H1 (cell line): ENCODE data around the gene HOXB9. TPM values are rescaled to one million over a fixed set of nuclear protein-coding genes. Genes with fewer than 3 reads are reported as not detected.
A peak's percentile ranks its signal among the peaks of the same experiment; 100 is the strongest.

Source experiments
- CTCF ChIA-PET: fragments of 300-600 bp; sonication (Branson Sonifier 250); formaldehyde crosslinking; loops from one replicate; lab custom pipeline; 2021; ENCODE audit not compliant: partially characterized antibody; lab: Charles Lee
- POLR2A ChIA-PET: fragments of 300-600 bp; sonication (Branson Sonifier 250); formaldehyde crosslinking; loops from one replicate; lab custom pipeline; 2021; ENCODE audit warnings: inconsistent platforms; ENCODE audit not compliant: partially characterized antibody; lab: Charles Lee
- DNase-seq, 2 experiments: peaks; one replicate each; pipeline versions ENCODE4 v3.0.0 to v3.0.0-alpha.2; 2010 to 2022; ENCODE audit warnings: low spot score in 2 of 2, low read depth in 1 of 2, mixed read lengths in 1 of 2
- FAIRE-seq: peaks from 2 replicates; lab custom pipeline; 2011; peaks lifted over from hg19 to GRCh38; lab: Jason Lieb, UNC
- H2AFZ ChIP-seq: 2 replicates; pipeline ENCODE4 v1.8.1; 2012; ENCODE audit warnings: low read length, inconsistent platforms
- H2AK5ac ChIP-seq: 2 replicates; pipeline ENCODE4 v1.6.1; 2013; ENCODE audit warnings: low read depth, low read length
- H2BK120ac ChIP-seq: replicated peaks from 2 replicates; pipeline ENCODE3; 2013; ENCODE audit warnings: low read depth, low read length, inconsistent platforms
- H2BK12ac ChIP-seq: 2 replicates; pipeline ENCODE4 v1.6.1; 2013; ENCODE audit warnings: low read depth, low read length
- H2BK15ac ChIP-seq: 2 replicates; pipeline ENCODE4 v1.6.1; 2013; ENCODE audit warnings: low read length
- H2BK20ac ChIP-seq: 2 replicates; pipeline ENCODE4 v1.6.1; 2013; ENCODE audit warnings: low read length
- H2BK5ac ChIP-seq: 2 replicates; pipeline ENCODE4 v1.6.1; 2013; ENCODE audit warnings: low read depth, low read length
- H3K14ac ChIP-seq: 2 replicates; pipeline ENCODE4 v1.6.1; 2013; ENCODE audit warnings: inconsistent platforms; ENCODE audit not compliant: insufficient read length
- H3K18ac ChIP-seq: 2 replicates; pipeline ENCODE4 v1.6.1; 2013; ENCODE audit warnings: low read length; ENCODE audit errors: extremely low read depth
- H3K23ac ChIP-seq: 2 replicates; pipeline ENCODE4 v1.6.1; 2013; ENCODE audit warnings: inconsistent platforms; ENCODE audit not compliant: insufficient read length
- H3K23me2 ChIP-seq: 2 replicates; pipeline ENCODE4 v1.6.1; 2013; ENCODE audit warnings: low read depth, low read length
- H3K27ac ChIP-seq: 2 replicates; pipeline ENCODE4 v1.6.1; 2011; ENCODE audit warnings: low read depth, low read length, inconsistent platforms
- H3K27me3 ChIP-seq, 4 experiments: replicated peaks in 1 of 4; 1 replicate in 1 of 4; 2 replicates in 3 of 4; pipeline versions ENCODE4 v1.6.1 to v1.8.1; 2011 to 2013; ENCODE audit warnings: low read length in 3 of 4, mild to moderate bottlenecking in 3 of 4, inconsistent platforms in 2 of 4, mixed read lengths in 2 of 4, moderate library complexity in 1 of 4; ENCODE audit not compliant: control insufficient read depth in 3 of 4, insufficient read depth in 3 of 4; ENCODE audit errors: extremely low read depth in 1 of 4
- H3K36me3 ChIP-seq, 4 experiments: 2 replicates each; pipeline versions ENCODE4 v1.6.1 to v1.8.1; 2011 to 2013; ENCODE audit warnings: mild to moderate bottlenecking in 4 of 4, low read length in 3 of 4, moderate library complexity in 2 of 4, control low read depth in 1 of 4, inconsistent platforms in 1 of 4; ENCODE audit not compliant: insufficient read depth in 4 of 4, control insufficient read depth in 2 of 4
- H3K4ac ChIP-seq: replicated peaks from 2 replicates; pipeline ENCODE3; 2013; ENCODE audit warnings: low read length, low read depth, mixed read lengths, inconsistent platforms; ENCODE audit not compliant: insufficient read length
- H3K4me1 ChIP-seq, 4 experiments: replicated peaks in 1 of 4; 1 replicate in 1 of 4; 2 replicates in 3 of 4; pipeline versions ENCODE4 v1.6.1 to v1.8.1; 2011 to 2013; ENCODE audit warnings: low read length in 3 of 4, inconsistent platforms in 2 of 4, mixed read lengths in 1 of 4; ENCODE audit not compliant: insufficient read depth in 4 of 4, control insufficient read depth in 3 of 4
- H3K4me2 ChIP-seq, 2 experiments: 2 replicates each; pipeline versions ENCODE4 v1.6.1 to v1.8.1; 2011 to 2013; ENCODE audit warnings: low read depth in 2 of 2, low read length in 2 of 2, control low read depth in 1 of 2, inconsistent platforms in 1 of 2, mild to moderate bottlenecking in 1 of 2; ENCODE audit not compliant: insufficient read depth in 1 of 2
- H3K4me3 ChIP-seq, 4 experiments: fragments of 200-600, 300-600 bp in 1 of 4; sonication (generic), shearing (Covaris generic), sonication (Bioruptor Twin) in 1 of 4; 2 replicates each; pipeline versions ENCODE4 v1.5.1 to v1.8.1; 2011 to 2016; ENCODE audit warnings: low read length in 4 of 4, low read depth in 3 of 4, control low read depth in 2 of 4, inconsistent platforms in 2 of 4, mild to moderate bottlenecking in 2 of 4, mixed read lengths in 1 of 4, moderate library complexity in 1 of 4; ENCODE audit not compliant: insufficient read depth in 2 of 4; ENCODE audit errors: extremely low read depth in 1 of 4
- H3K56ac ChIP-seq: replicated peaks from 2 replicates; pipeline ENCODE3; 2013; ENCODE audit warnings: low read depth, mild to moderate bottlenecking, mixed read lengths, low read length, inconsistent platforms; ENCODE audit not compliant: insufficient read length
- H3K79me1 ChIP-seq: 2 replicates; pipeline ENCODE4 v1.6.1; 2013; ENCODE audit warnings: low read depth, low read length, control low read depth
- H3K79me2 ChIP-seq, 2 experiments: 2 replicates each; pipeline versions ENCODE4 v1.6.1 to v1.8.1; 2012 to 2013; ENCODE audit warnings: low read length in 2 of 2, mild to moderate bottlenecking in 2 of 2, inconsistent platforms in 1 of 2; ENCODE audit not compliant: insufficient read depth in 2 of 2, control insufficient read depth in 1 of 2
- H3K9ac ChIP-seq, 4 experiments: replicated peaks in 1 of 4; 1 replicate in 1 of 4; 2 replicates in 3 of 4; pipeline versions ENCODE4 v1.6.1 to v1.8.1; 2011 to 2013; ENCODE audit warnings: low read depth in 3 of 4, low read length in 3 of 4, control low read depth in 2 of 4, mild to moderate bottlenecking in 2 of 4, moderate library complexity in 2 of 4, inconsistent platforms in 1 of 4; ENCODE audit errors: extremely low read depth in 1 of 4
- H3K9me3 ChIP-seq, 2 experiments: 2 replicates each; pipeline versions ENCODE4 v1.6.1 to v1.8.1; 2012 to 2013; ENCODE audit warnings: mild to moderate bottlenecking in 2 of 2, moderate library complexity in 2 of 2, control low read depth in 1 of 2, inconsistent platforms in 1 of 2, low read depth in 1 of 2, low read length in 1 of 2, mixed read lengths in 1 of 2; ENCODE audit not compliant: insufficient read depth in 2 of 2
- H4K20me1 ChIP-seq, 2 experiments: replicated peaks in 1 of 2; 2 replicates each; pipeline versions ENCODE3 to v1.8.1; 2011 to 2013; ENCODE audit warnings: inconsistent platforms in 2 of 2, low read length in 2 of 2, mild to moderate bottlenecking in 1 of 2; ENCODE audit not compliant: insufficient read depth in 2 of 2, control insufficient read depth in 1 of 2
- H4K5ac ChIP-seq: 2 replicates; pipeline ENCODE4 v1.6.1; 2013; ENCODE audit warnings: low read length, low read depth, mixed read lengths, inconsistent platforms; ENCODE audit not compliant: insufficient read length
- H4K8ac ChIP-seq: 2 replicates; pipeline ENCODE4 v1.8.0; 2013; ENCODE audit warnings: mild to moderate bottlenecking, moderate library complexity, low read length, inconsistent platforms; ENCODE audit not compliant: insufficient read depth; ENCODE audit errors: extremely low read depth
- H4K91ac ChIP-seq: replicated peaks from 2 replicates; pipeline ENCODE3; 2013; ENCODE audit warnings: low read length, mixed read lengths, inconsistent platforms; ENCODE audit not compliant: insufficient read length
- CBX8 ChIP-seq: fragments of 300-800, 300-1000 bp; sonication (generic); IDR thresholded peaks from 2 replicates; pipeline ENCODE4 v1.7.1; 2016; ENCODE audit warnings: low read depth, low read length, borderline replicate concordance
- CTBP2 ChIP-seq: IDR thresholded peaks from 2 replicates; pipeline ENCODE4 v1.7.0; 2011; ENCODE audit warnings: borderline replicate concordance, mild to moderate bottlenecking, moderate library complexity, mixed read lengths, low read length; ENCODE audit not compliant: insufficient read depth, insufficient read length
- EZH2 ChIP-seq: fragments of 200-600 bp; sonication (generic); IDR thresholded peaks from 2 replicates; pipeline ENCODE4 v1.7.1; 2012; ENCODE audit warnings: low read depth, mild to moderate bottlenecking, moderate library complexity, low read length, inconsistent platforms; ENCODE audit not compliant: severe bottlenecking
- NANOG ChIP-seq: IDR thresholded peaks from 2 replicates; pipeline ENCODE4 v1.6.1; 2011; ENCODE audit warnings: low read length, low read depth, mild to moderate bottlenecking, inconsistent platforms; ENCODE audit not compliant: insufficient read depth, poor library complexity, severe bottlenecking
- SAP30 ChIP-seq: fragments of 300-600 bp; sonication (generic); IDR thresholded peaks from 2 replicates; pipeline ENCODE4 v1.7.1; 2012; ENCODE audit warnings: low read length, moderate library complexity, mild to moderate bottlenecking, inconsistent platforms; ENCODE audit not compliant: insufficient read depth, insufficient replicate concordance
- SUZ12 ChIP-seq: fragments of 200-600 bp; sonication (generic); IDR thresholded peaks from 2 replicates; pipeline ENCODE4 v1.6.1; 2012; ENCODE audit warnings: mild to moderate bottlenecking, inconsistent platforms, low read length, moderate library complexity, mixed read lengths
- WGBS, 2 experiments: shearing (Covaris generic) in 1 of 2; methylation state at CpG; one replicate each; pipeline versions ENCODE4 v1.1.6 to v1.1.7; 2013 to 2015; ENCODE audit warnings: low lambda C conversion rate in 2 of 2, mixed read lengths in 2 of 2, inconsistent platforms in 1 of 2, low coverage in 1 of 2, missing lambda C conversion rate in 1 of 2; ENCODE audit not compliant: insufficient replicate concordance in 2 of 2, insufficient coverage in 1 of 2, insufficient read length in 1 of 2; ENCODE audit errors: extremely low coverage in 1 of 2, missing lambda C conversion rate in 1 of 2; 5-methylcytosine and 5-hydroxymethylcytosine counted together
- polyA plus RNA-seq, 7 experiments: library from polyadenylated mRNA; depleted of rRNA in 3 of 7; stranded (reverse) in 5 of 7; unstranded in 2 of 7; fragments of >200 nt in 5 of 7; fragments of 200-250 nt in 2 of 7; gene quantifications; 1 replicate in 5 of 7; 2 replicates in 1 of 7; 4 replicates in 1 of 7; pipeline versions ENCODE4 v1.2.1 to v1.2.3, GENCODE V29; 2011 to 2013; ENCODE audit warnings: missing spikeins in 2 of 7, mixed read lengths in 2 of 7
- total RNA-seq: library from RNA; stranded (reverse); fragmentation: NEBNext Ultra II Directional; extraction: Animal tissue kit (Norgen Biotek cat#: 25700); gene quantifications from 2 replicates; pipeline ENCODE4 v1.2.1, GENCODE V29; 2021
- TF ChIP-seq, protein P1 (sequence below): IDR thresholded peaks from 2 replicates; pipeline ENCODE4 v1.6.1; 2011; ENCODE audit warnings: low read depth, mild to moderate bottlenecking, low read length; ENCODE audit not compliant: insufficient read depth

Gene HOXB9
- total and polyA plus RNA-seq, 2 of the 8 experiments (the other 6 are each of a cell fraction or from before 2014, with no cell fraction given): not detected

DNA sequence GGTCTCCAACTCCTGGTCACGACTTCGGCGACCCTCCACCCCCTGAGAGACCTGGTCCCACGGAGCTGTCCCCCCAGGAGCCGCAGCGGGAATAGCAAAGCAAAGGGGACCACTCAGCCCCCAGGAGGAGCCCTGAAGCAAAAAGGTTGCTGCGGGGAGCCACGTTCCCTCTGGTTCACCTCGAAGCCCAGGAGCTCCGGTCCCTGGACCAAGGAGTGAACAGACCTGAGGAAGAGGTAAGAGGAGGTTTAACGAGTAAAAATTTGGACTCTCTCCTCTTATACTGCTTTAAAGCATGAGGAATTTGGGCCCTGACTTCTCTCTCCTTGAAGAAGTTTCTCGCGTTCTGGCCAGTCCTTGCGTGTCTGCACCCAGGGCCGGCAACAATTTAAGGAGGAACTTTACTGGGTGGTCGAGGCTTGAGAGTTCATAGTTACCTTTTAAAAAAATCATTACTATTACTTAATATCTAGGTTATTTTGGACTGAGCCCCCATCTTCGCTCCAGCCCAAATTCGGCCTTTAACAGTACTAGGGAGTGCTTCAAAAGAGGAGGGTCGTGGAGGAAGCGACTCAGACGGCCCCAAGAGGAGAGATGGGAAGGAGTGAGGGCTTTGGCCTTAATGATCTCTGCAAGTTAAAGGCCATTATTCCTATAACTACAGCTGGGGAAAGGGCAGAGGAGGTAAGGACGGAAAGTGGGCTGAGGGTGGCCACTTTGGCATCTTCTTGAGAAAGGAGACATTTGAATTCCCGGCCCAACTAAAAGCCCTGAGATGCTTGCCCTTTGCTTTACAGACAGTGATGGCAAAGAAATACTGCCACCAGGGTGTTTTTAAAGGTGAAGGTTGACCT, 16.9 kb upstream of the HOXB9 start:
- H3K4me2 ChIP-seq: no peak overlapping the region; a peak in 1 of 4 replicates
- POLR2A ChIA-PET: interaction anchor here (0.6 kb wide), 1 partner anchor 170 kb away, joined by 5 read pairs; no protein-coding TSS in a partner anchor
- no peaks in the 10 kb centered on the region for H3K9me3 ChIP-seq
- no peak for TF ChIP-seq SAP30
- TF ChIP-seq, protein P1, sequence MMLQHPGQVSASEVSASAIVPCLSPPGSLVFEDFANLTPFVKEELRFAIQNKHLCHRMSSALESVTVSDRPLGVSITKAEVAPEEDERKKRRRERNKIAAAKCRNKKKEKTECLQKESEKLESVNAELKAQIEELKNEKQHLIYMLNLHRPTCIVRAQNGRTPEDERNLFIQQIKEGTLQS: no peak
- TF ChIP-seq CTBP2: peak; percentile 8
- TF ChIP-seq SUZ12: peak; percentile 83
- TF ChIP-seq NANOG: no peak
- peak; percentile 88 for TF ChIP-seq EZH2
- 0 out of 2 replicates have a peak, but pooled peaks have one; percentile 16 for TF ChIP-seq CBX8
- TF ChIP-seq, all 59 proteins: peak for 4
- no peak overlapping the region for H3K23ac ChIP-seq
- peaks cover 98 to 100% (median 100%) of the 10 kb centered on the region in 4 experiments for H3K27me3 ChIP-seq
- no peak for FAIRE-seq
- CTCF ChIA-PET: interaction anchor here (0.6 to 2.5 kb wide), 13 partner anchors 10 to 236 kb away, joined by 3 to 10 read pairs (median 3); no protein-coding TSS in a partner anchor
- no peaks in the 10 kb centered on the region for H3K79me2 ChIP-seq
- no peak overlapping the region for H4K8ac ChIP-seq
- peaks cover 0 to 10% (median 0%) of the 10 kb centered on the region in 4 experiments; a peak in 1 of 8 replicates for H3K36me3 ChIP-seq
- peaks cover 6 to 30% of the 10 kb centered on the region in 2 experiments for H4K20me1 ChIP-seq
- no peak overlapping the region for H4K91ac ChIP-seq
- H2BK15ac ChIP-seq: no peak overlapping the region
- H3K14ac ChIP-seq: no peak overlapping the region
- DNase-seq: no peak
- no peak overlapping the region for H3K56ac ChIP-seq
- H3K79me1 ChIP-seq: no peaks in the 10 kb centered on the region
- peaks cover 3% of the 10 kb centered on the region; the same call in 1 of the 2 replicates for H3K23me2 ChIP-seq
- peaks cover 0 to 14% (median 9%) of the 10 kb centered on the region in 4 experiments; a peak in 5 of 7 replicates for H3K4me1 ChIP-seq
- H2BK12ac ChIP-seq: peak overlapping the region; percentile 60; the same call in 1 of the 2 replicates
- H3K4ac ChIP-seq: no peak overlapping the region
- H2AK5ac ChIP-seq: no peak overlapping the region
- WGBS, 2 experiments: 23% methylated on average over 23 of the region's 23 CpGs; no CpG with 5 or more reads in 1 of the 2 experiments
- H3K27ac ChIP-seq: no peak overlapping the region
- H2BK120ac ChIP-seq: no peak overlapping the region
- H2BK5ac ChIP-seq: no peak overlapping the region
- H3K9ac ChIP-seq: no peak overlapping the region
- H2BK20ac ChIP-seq: no peak overlapping the region
- H4K5ac ChIP-seq: no peak overlapping the region
- H3K18ac ChIP-seq: no peak overlapping the region
- H2AFZ ChIP-seq: no peak overlapping the region
- H3K4me3 ChIP-seq: no peak overlapping the region
